ENCODE measurements around the gene FHOD3. TPM values are rescaled to one million over a fixed set of nuclear protein-coding genes. Genes with fewer than 3 reads are reported as not detected.

The FHOD3 gene
- total and polyA plus RNA-seq, 2 donors (not counting 1 experiment from before 2014, with no cell fraction given), result not detected

DNA sequence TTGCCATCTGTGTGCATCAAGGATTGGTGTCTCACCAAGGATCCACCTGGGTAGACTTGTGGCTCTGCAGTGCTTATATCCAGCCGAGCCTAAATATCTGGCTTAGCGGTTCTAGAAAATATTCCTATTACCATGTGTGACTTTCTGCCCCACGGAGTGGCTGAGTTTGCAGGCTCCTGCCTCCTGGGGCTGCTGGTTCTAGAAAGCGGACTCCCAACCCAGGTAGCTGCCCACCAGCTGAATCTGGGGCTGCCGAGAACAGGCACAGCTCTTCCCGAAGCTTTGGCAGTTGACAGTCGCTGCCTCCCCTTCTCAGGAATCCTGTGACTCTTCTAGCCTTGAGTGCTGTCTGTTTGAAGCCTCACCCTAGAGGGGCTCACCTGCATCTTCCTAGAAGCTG is 426.7 kb downstream of the FHOD3 start:
- Mint-ChIP-seq H3K9me3 (ENCODE audit: insufficient read depth) (no peaks in the 10 kb centered on the region), H3K4me3 (no peak overlapping the region), H3K27me3 (peaks cover 9% of the 10 kb centered on the region), H3K4me1 (no peaks in the 10 kb centered on the region), H3K27ac (no peak overlapping the region)
- ATAC-seq (ENCODE audit: low read depth), result no peak
- no peaks in the 10 kb centered on the region for H3K36me3 ChIP-seq (replicated peaks in 1 of 2; ENCODE audit: control extremely low read depth in 1 of 2, control insufficient read depth in 1 of 2, extremely low read depth in 1 of 2, insufficient read depth in 2 of 2, low read length in 1 of 2)
- H3K4me3 ChIP-seq (ENCODE audit: control extremely low read depth in 1 of 5, extremely low read depth in 1 of 5, insufficient read depth in 1 of 5, low read depth in 2 of 5, low read length in 4 of 5), result no peak overlapping the region
- no peaks in the 10 kb centered on the region for H3K79me2 ChIP-seq (ENCODE audit: control insufficient read depth, insufficient read depth, low read length)
- H3K4me2 ChIP-seq (replicated peaks; ENCODE audit: low read depth, low read length, poor library complexity, severe bottlenecking), result no peak overlapping the region
- H3K27me3 ChIP-seq (replicated peaks in 1 of 4; ENCODE audit: control extremely low read depth in 1 of 4, control insufficient read depth in 3 of 4, insufficient read depth in 4 of 4, low read length in 3 of 4), result no peaks in the 10 kb centered on the region
- no peak overlapping the region for H3K27ac ChIP-seq (ENCODE audit: low read length in 2 of 2)
- H3K9me3 ChIP-seq (ENCODE audit: control extremely low read depth in 1 of 3, control insufficient read depth in 2 of 3, insufficient read depth in 1 of 3, low read length in 2 of 3), result no peaks in the 10 kb centered on the region
- WGBS (ENCODE audit: insufficient coverage), result 88% methylated on average over 7 of the region's 7 CpGs
- H2AFZ ChIP-seq (ENCODE audit: insufficient read depth, low read depth, low read length, poor library complexity, severe bottlenecking), result no peak overlapping the region
- no peaks in the 10 kb centered on the region for H3K4me1 ChIP-seq (ENCODE audit: control insufficient read depth in 2 of 2, insufficient read depth in 2 of 2, low read length in 2 of 2)
- intact Hi-C loops (cut with micrococcal nuclease), result no loop called here
- no peak for DNase-seq
- no peak for TF ChIP-seq EZH2 (IDR thresholded peaks at IDR 0.05; ENCODE audit: borderline replicate concordance, insufficient read depth, low read depth, low read length, poor library complexity, severe bottlenecking)
- TF ChIP-seq CTCF (IDR thresholded peaks at IDR 0.05), result no peak
- CTCF ChIA-PET, result no interaction called here
- H4K20me1 ChIP-seq (ENCODE audit: control insufficient read depth, insufficient read depth, low read length, poor library complexity, severe bottlenecking), result no peaks in the 10 kb centered on the region
- H3K9ac ChIP-seq (ENCODE audit: low read length), result no peak overlapping the region
- POLR2A ChIA-PET, result no interaction called here

DNA sequence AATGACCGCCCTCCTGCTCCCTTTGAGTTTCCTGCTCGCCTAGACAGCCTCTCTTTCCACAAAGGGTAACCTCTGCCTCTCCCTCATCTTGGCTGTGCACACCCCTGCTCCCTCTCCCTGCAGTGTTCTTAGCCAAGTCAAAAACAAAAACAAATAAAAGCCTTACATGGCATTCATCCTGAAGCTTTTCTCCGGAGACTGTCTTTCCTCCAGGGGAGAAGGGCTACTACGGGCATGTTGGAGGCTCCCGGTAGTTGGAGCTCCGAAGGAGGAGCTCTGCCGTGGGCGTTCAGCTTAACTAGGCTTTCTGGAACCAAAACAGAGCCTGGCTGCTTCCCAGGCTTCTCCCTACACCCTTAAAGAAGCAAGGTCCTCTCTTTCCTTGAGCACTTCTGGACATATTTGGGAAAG is 427.1 kb downstream of the FHOD3 start:
- peaks cover 7% of the 10 kb centered on the region for H3K27me3 Mint-ChIP-seq
- DNase-seq, result no peak
- H3K4me2 ChIP-seq (replicated peaks; ENCODE audit: low read depth, low read length, poor library complexity, severe bottlenecking), result no peak overlapping the region
- no peaks in the 10 kb centered on the region for H3K9me3 Mint-ChIP-seq (ENCODE audit: insufficient read depth)
- H3K9me3 ChIP-seq (ENCODE audit: control extremely low read depth in 1 of 3, control insufficient read depth in 2 of 3, insufficient read depth in 1 of 3, low read length in 2 of 3), result no peaks in the 10 kb centered on the region
- H3K4me1 ChIP-seq (ENCODE audit: control insufficient read depth in 2 of 2, insufficient read depth in 2 of 2, low read length in 2 of 2), result no peaks in the 10 kb centered on the region
- TF ChIP-seq EZH2 (IDR thresholded peaks at IDR 0.05; ENCODE audit: borderline replicate concordance, insufficient read depth, low read depth, low read length, poor library complexity, severe bottlenecking), result no peak
- TF ChIP-seq CTCF (IDR thresholded peaks at IDR 0.05), result no peak
- ChIA-PET CTCF (no interaction called here), POLR2A (no interaction called here)
- no peak overlapping the region for H3K9ac ChIP-seq (ENCODE audit: low read length)
- H3K4me1 Mint-ChIP-seq, result no peaks in the 10 kb centered on the region
- no peaks in the 10 kb centered on the region for H3K79me2 ChIP-seq (ENCODE audit: control insufficient read depth, insufficient read depth, low read length)
- no peak overlapping the region for H3K4me3 ChIP-seq (ENCODE audit: control extremely low read depth in 1 of 5, extremely low read depth in 1 of 5, insufficient read depth in 1 of 5, low read depth in 2 of 5, low read length in 4 of 5)
- no peak for ATAC-seq (ENCODE audit: low read depth)
- H3K27me3 ChIP-seq (replicated peaks in 1 of 4; ENCODE audit: control extremely low read depth in 1 of 4, control insufficient read depth in 3 of 4, insufficient read depth in 4 of 4, low read length in 3 of 4), result no peaks in the 10 kb centered on the region
- H3K27ac ChIP-seq (ENCODE audit: low read length in 2 of 2), result no peak overlapping the region
- H4K20me1 ChIP-seq (ENCODE audit: control insufficient read depth, insufficient read depth, low read length, poor library complexity, severe bottlenecking), result no peaks in the 10 kb centered on the region
- WGBS (ENCODE audit: insufficient coverage), result 85% methylated on average over 8 of the region's 8 CpGs
- no peak overlapping the region for H3K4me3 Mint-ChIP-seq
- no peak overlapping the region for H2AFZ ChIP-seq (ENCODE audit: insufficient read depth, low read depth, low read length, poor library complexity, severe bottlenecking)
- no peak overlapping the region for H3K27ac Mint-ChIP-seq
- H3K36me3 ChIP-seq (replicated peaks in 1 of 2; ENCODE audit: control extremely low read depth in 1 of 2, control insufficient read depth in 1 of 2, extremely low read depth in 1 of 2, insufficient read depth in 2 of 2, low read length in 1 of 2), result no peaks in the 10 kb centered on the region
- intact Hi-C loops (cut with micrococcal nuclease), result no loop called here

Data from B cell (primary cell).